ENCODE data around the gene RPTOR.

GRCh38 chr17:80936218-80936617 lies 391.6 kb downstream of the RPTOR start:
- TF ChIP-seq CTCF (IDR thresholded peaks at IDR 0.05 in 4 of 5, conservative IDR thresholded peaks at IDR 0.05 in 1 of 5) (no peak), POLR2A (IDR thresholded peaks at IDR 0.05) (no peak)

Data from gastrocnemius medialis (tissue), 4 donors.